HG02973 (cell line): ENCODE results near the gene CARMIL3.
"Not testable (repeated sequence)": the region's sequence is repeated elsewhere in the genome, so short reads cannot be mapped to it uniquely, and the experiment has no call there.

Source experiments
- ATAC-seq: cut with Tn5 transposase; IDR thresholded peaks from one replicate; pipeline ENCODE4 v1.9.1; 2021; ENCODE audit warnings: moderate library complexity; ENCODE audit not compliant: unreplicated experiment

The CARMIL3 gene

DNA sequence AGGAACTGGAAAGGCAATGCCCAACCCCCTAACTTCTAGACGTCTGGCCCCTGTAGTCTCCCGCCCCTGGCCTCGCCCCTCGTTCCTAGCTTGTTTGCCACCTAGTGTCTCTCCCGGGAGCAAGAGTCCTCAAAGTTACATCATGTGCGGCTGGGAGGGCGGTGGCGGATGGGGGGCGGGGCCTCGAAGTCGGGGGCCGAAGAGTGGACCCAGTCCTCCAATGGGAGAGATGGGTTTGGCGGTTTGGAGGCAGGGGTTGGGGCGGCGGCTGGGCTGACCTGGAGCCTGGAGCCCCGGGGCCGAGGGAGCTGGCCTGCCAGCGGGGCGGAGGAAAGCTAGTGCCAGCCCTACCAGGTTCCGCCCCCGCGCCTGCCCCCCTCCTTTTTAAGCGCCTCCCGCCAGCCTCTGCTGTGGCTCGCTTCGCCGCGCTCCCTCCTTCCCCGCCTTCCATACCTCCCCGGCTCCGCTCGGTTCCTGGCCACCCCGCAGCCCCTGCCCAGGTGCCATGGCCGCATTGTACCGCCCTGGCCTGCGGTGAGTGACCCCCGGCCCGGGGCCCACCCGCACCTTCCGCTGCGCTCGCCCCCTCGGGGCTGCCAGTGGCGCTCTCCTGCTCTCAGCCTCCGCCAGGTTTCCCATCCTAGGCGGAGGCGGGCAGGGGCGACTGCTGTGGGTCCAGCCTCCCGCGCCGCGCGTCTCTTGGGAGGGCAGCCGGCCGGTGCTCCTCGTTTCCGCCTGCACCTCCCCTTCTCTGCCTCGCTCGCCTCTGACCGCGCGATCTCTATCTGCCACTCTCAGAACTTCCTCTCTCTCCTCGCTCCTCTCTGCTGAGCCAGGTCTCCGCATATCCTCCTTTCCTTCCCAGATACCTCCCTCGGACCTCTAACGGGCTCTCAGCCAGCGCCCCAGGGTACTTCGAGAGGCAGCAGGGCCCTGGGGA lies 42.4 kb downstream of the CARMIL3 start, which contains the start of gene PCK2:
Gene PCK2 (plus strand): TSS at position 411 of the 940 bp plus-strand sequence. CDS start 95 bp downstream, at position 506.
- peak; percentile 38 for ATAC-seq

GRCh38 chr14:24094841-24095270 lies 43.0 kb downstream of the CARMIL3 start:
- peak; percentile 0 for ATAC-seq

DNA sequence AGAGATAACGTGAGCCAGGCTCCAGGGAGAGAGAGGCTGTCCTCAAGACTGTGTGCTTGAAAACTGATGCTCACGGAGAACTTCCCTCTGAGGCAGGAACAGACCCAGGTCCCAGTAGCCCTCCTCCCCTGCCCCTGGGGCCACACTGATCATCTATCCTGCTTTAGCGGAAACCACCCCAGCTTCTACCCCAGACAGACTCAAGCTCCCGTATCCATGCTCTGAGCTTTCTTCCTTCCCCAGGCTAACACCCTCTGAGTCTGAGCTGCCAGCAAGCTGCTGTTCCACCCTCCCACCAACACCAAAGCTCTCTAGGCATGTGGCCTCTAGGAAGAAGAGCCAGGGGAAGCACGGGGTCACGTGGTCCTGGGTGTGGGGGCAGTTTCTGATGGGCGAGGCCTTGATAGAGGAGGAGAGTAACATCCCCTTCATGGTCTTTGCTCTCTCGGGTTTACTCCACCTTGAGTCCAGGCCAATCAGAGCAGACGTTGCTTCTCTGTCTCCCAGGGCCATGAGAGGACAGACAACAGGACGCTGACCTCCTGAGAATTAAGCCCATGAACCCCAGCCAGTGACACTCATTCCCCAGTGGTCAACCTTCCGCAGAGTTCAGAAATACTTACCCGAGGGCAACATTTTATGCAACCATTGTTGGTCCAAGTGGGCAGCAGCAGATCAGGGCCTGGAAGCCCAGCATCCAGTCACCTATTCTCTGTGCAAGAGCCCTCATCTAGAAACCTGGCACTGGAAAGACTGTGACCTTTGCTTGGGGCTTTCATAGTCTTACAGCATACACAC lies 43.7 kb downstream of the CARMIL3 start:
- peak; percentile 58 for ATAC-seq

DNA sequence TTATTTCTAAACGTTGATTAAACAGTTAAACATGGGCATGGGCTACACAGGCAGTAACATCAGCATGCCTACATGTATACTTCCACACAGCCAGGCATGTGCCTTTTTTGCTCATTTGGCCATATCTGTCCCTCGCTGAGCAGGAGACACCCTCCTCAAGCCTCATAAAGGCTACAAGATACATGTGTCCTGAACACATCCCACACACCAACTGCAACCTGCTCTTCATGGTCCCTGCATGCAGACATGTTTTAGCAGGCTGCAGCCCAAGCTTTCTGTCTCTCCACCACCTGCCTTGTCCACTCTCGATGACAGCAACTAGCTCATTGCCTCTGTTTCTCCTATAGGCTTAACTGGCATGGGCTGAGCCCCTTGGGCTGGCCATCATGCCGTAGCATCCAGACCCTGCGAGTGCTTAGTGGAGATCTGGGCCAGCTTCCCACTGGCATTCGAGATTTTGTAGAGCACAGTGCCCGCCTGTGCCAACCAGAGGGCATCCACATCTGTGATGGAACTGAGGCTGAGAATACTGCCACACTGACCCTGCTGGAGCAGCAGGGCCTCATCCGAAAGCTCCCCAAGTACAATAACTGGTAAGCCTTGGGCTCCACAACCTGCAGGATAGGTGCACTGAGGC lies 44.9 kb downstream of the CARMIL3 start:
- ATAC-seq: no peak

- no peak for ATAC-seq
Observed at GRCh38 chr14:24098229-24098926, 46.6 kb downstream of the CARMIL3 start.

DNA sequence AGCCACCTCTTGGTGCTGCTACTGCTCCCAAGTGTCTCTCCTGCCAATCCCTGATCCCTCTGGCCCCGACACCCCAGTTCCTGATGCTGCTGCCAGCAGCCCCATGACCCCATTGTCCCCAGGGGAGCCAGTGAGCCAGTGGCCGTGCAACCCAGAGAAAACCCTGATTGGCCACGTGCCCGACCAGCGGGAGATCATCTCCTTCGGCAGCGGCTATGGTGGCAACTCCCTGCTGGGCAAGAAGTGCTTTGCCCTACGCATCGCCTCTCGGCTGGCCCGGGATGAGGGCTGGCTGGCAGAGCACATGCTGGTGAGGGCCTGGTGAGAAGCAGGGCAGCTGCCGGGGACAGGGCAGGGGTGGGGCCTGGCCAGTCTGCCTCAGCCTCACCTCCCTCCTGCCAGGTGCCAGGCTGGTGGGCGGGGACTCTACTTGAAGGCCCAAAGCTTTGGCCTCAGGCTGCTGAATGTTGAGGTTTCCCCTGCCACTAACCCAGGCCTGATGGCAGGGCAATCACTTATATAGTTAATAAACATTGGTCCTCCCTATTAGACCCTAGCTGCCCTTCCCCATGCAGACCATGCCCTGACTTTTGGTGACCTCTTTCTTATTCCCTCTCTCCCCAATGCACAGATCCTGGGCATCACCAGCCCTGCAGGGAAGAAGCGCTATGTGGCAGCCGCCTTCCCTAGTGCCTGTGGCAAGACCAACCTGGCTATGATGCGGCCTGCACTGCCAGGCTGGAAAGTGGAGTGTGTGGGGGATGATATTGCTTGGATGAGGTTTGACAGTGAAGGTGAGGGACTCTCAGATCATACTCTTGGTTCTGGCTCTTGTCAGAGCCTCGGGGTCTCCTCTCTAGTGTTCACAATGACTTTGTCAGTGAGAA lies 47.4 kb downstream of the CARMIL3 start:
- no peak for ATAC-seq

DNA sequence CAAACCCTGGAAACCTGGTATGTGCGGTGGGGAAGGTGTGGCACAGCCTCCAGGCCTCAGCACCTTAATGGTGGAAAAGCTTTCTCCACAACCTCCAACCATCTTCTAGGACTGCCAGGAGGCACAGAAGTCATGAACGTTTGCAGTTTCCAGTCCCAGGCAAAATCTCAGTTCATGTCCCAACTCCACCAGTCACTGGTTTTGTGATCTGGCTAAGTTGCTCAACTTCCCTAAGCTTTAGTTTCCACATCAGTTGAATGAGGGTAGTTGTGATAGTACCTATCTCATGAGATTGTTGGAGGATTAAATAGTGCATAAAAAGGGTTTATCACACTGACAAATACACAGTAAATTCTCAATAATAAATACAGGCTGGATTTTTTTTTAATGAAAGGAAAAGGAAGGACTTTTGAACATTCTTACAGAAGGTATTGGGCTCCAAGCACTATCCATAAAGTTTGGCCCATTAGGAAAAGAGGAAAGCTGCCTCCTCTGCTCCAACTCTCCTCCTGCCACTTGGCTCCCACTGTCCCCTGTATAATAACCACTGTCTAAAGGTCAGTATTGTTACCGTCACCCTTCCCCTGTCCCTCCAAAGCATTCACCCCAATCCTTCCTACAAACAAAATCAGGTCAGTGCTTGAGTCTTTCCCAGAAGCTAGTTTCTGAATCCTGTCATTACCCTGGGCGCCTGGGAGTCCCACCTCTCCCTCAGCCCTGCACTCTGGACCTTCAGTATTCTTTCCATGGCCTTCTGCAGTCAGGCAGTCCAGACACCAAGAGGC lies 48.6 kb downstream of the CARMIL3 start:
- ATAC-seq: no peak

DNA sequence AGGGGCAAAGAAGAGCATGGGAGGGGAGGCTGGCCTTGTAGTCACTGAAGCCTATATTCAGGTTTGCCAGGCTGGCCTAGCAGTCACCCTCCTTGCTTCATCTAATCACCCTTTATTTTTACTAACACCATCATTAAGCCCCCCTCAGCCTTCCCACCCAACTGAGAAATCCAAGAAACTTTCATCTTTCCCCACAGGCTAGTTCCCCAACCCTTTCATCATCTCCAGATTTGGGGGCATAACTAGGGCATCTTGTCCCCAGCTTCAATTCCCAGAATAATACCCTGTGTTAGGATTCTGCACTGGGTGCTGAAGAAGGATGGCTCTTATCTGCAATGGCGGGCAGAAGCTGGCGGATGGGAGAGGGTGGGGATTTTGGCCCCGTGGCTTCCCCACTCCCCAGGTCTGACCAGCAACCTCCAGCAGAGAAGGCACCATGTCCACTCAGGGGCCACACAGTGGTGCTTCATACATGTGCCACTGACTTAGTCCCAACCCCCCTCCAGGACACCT lies 49.2 kb downstream of the CARMIL3 start:
- no peak for ATAC-seq

GRCh38 chr14:24102357-24103048 lies 50.7 kb downstream of the CARMIL3 start:
- no peak for ATAC-seq

DNA sequence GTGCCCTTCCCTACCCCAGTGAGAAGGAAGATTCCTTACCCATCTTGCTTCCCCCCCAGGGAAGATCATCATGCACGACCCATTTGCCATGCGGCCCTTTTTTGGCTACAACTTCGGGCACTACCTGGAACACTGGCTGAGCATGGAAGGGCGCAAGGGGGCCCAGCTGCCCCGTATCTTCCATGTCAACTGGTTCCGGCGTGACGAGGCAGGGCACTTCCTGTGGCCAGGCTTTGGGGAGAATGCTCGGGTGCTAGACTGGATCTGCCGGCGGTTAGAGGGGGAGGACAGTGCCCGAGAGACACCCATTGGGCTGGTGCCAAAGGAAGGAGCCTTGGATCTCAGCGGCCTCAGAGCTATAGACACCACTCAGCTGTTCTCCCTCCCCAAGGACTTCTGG lies 51.6 kb downstream of the CARMIL3 start:
- ATAC-seq: no peak

DNA sequence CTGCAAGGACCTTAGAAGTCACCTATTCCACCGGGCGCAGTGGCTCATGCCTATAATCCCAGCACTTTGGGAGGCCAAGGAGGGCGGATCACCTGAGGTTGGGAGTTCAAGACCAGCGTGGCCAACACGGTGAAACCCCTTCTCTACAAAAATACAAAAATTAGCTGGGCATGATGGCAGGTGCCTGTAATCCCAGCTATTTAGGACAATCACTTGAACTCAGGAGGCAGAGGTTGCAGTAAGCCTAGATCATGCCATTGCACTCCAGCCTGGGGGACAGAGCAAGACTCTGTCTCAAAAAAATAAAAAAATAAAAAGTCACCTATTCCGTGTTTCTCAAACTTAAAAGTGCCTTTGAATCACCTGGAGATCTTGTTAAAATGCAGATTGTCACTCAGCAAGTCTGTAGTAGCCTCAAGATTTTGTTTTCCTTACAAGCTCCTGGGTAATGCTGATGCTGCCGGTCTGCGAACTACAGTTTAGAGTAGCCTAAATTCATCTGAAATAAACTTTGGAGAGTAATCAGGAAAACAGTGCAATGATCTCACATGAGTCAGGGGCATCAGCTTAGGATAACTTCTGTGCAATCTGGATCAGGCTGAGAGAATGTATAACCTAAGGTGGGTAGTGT lies 53.9 kb downstream of the CARMIL3 start:
- ATAC-seq: not testable (repeated sequence)

- no peak for ATAC-seq
Observed at GRCh38 chr14:24106672-24107271, 55.0 kb downstream of the CARMIL3 start.

DNA sequence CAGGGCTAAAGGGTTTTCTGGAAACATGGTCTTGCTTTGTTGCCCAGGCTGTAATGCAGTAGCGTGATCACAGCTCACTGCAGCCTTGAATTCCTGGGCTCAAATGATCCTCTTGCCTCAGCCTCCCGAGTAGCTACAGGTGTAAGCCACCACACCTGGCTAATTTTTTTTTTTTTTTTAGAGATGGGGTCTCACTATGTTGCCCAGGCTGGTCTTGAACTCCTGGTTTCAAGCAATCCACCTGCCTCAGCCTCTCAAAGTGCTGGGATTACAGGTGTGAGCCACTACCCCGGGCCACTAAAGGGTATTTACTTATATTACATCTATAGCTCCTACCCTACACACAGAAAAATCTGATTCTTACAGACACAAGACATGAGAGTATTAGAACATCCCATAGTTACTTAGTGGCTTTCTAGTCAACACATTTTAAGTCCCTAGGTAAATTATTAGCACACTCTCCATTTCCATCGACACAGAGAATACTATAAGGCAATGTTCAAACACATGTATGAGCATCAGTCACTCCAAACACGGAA lies 56.6 kb downstream of the CARMIL3 start:
- no peak for ATAC-seq

DNA sequence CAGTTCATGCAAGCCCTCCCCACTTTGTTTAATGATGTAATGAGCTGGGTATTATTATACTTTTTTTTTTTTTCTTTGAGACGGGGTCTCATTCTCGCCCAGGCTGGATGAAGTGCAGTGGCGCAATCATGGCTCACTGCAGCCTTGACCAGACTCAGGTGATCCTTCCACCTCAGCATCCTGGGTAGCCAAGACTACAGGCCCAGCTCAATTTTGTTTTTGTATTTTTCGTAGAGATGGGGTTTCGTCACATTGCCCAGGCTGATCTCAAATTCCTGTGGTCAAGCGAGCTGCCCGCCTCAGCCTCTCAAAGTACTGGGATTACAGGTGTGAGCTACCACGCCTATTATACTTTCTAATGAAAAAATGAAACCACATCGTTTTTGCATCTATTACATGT lies 58.3 kb downstream of the CARMIL3 start:
- ATAC-seq: no peak

- ATAC-seq: no peak
Observed at GRCh38 chr14:24110523-24110922, 58.7 kb downstream of the CARMIL3 start.

- no peak for ATAC-seq
Observed at GRCh38 chr14:24113379-24113800, 61.6 kb downstream of the CARMIL3 start.
